Endothelial cell of umbilical vein (primary cell): ENCODE measurements around the gene ZFP37. TPM values are rescaled to one million over a fixed set of nuclear protein-coding genes. Genes with fewer than 3 reads are reported as not detected.

Experiments used
- BruUV-seq: library from RNA; stranded (reverse); fragments of 400-500 nt; replicated peaks from 2 replicates; lab custom pipeline; 2021; lab: Mats Ljungman, UMichigan
- CTCF ChIA-PET: fragments of 300-600, 350-600 bp; sonication (Branson Sonifier 250); formaldehyde crosslinking; loops from one replicate; lab custom pipeline; 2021; ENCODE audit warnings: antibody characterized with exemption, inconsistent platforms; lab: Charles Lee
- POLR2A ChIA-PET: fragments of 300-600, 350-600 bp; sonication (Branson Sonifier 250); formaldehyde crosslinking; loops from one replicate; lab custom pipeline; 2021; ENCODE audit warnings: antibody characterized with exemption, inconsistent platforms; lab: Charles Lee
- DNase-seq: peaks from one replicate; pipeline ENCODE4 v3.0.0-alpha.2; 2011; ENCODE audit warnings: low read depth, low spot score
- FAIRE-seq: peaks from 2 replicates; lab custom pipeline; 2011; peaks lifted over from hg19 to GRCh38; lab: Jason Lieb, UNC
- H2AFZ ChIP-seq: 2 replicates; pipeline ENCODE4 v1.6.0; 2012; ENCODE audit warnings: low read depth, low read length, control low read depth, inconsistent platforms
- H3K27ac ChIP-seq: 2 replicates; pipeline ENCODE4 v1.5.1; 2011; ENCODE audit warnings: low read depth, mild to moderate bottlenecking, control low read depth, low read length, moderate library complexity; ENCODE audit not compliant: insufficient read depth
- H3K27me3 ChIP-seq, 2 experiments: 2 replicates each; pipeline versions ENCODE4 v1.6.0 to v1.6.1; 2011; ENCODE audit warnings: low read length in 2 of 2, mixed read lengths in 1 of 2; ENCODE audit not compliant: control insufficient read depth in 2 of 2, insufficient read depth in 2 of 2
- H3K36me3 ChIP-seq, 2 experiments: 2 replicates in 1 of 2; 3 replicates in 1 of 2; pipeline ENCODE4 v1.5.1; 2011; ENCODE audit warnings: low read length in 2 of 2, mild to moderate bottlenecking in 1 of 2, moderate library complexity in 1 of 2; ENCODE audit not compliant: control insufficient read depth in 2 of 2, insufficient read depth in 2 of 2; ENCODE audit errors: extremely low read depth in 1 of 2
- H3K4me1 ChIP-seq: 3 replicates; pipeline ENCODE4 v1.5.1; 2011; ENCODE audit warnings: mild to moderate bottlenecking, low read length; ENCODE audit not compliant: control insufficient read depth, insufficient read depth; ENCODE audit errors: extremely low read depth
- H3K4me2 ChIP-seq: 2 replicates; pipeline ENCODE4 v1.6.1; 2011; ENCODE audit warnings: low read length, control low read depth, mixed read lengths; ENCODE audit not compliant: insufficient read depth
- H3K4me3 ChIP-seq, 3 experiments: fragments of 200-600 bp in 1 of 3; sonication (generic), shearing (Covaris generic) in 1 of 3; replicated peaks in 1 of 3; 2 replicates each; pipeline ENCODE4 v1.5.1; 2011 to 2016; ENCODE audit warnings: control low read depth in 3 of 3, low read length in 3 of 3, mild to moderate bottlenecking in 2 of 3, inconsistent platforms in 1 of 3, low read depth in 1 of 3, moderate library complexity in 1 of 3; ENCODE audit not compliant: insufficient read depth in 1 of 3
- H3K79me2 ChIP-seq: 2 replicates; pipeline ENCODE4 v1.6.0; 2012; ENCODE audit warnings: low read length, inconsistent platforms; ENCODE audit not compliant: control insufficient read depth, insufficient read depth
- H3K9ac ChIP-seq: replicated peaks from 2 replicates; pipeline ENCODE3; 2011; ENCODE audit warnings: low read length, control low read depth; ENCODE audit not compliant: insufficient read depth; ENCODE audit errors: extremely low read depth
- H3K9me1 ChIP-seq: replicated peaks from 3 replicates; pipeline ENCODE4 v1.6.0; 2011; ENCODE audit warnings: mild to moderate bottlenecking, low read length; ENCODE audit not compliant: control insufficient read depth, insufficient read depth; ENCODE audit errors: extremely low read depth
- H3K9me3 ChIP-seq: replicated peaks from 2 replicates; pipeline ENCODE4 v1.5.1; 2012; ENCODE audit warnings: low read length, inconsistent platforms; ENCODE audit not compliant: control insufficient read depth, insufficient read depth
- H4K20me1 ChIP-seq: replicated peaks from 2 replicates; pipeline ENCODE3; 2011; ENCODE audit warnings: mild to moderate bottlenecking, low read length; ENCODE audit not compliant: control insufficient read depth, insufficient read depth; ENCODE audit errors: extremely low read depth
- EZH2 ChIP-seq: IDR thresholded peaks from 2 replicates; pipeline ENCODE4 v1.6.1; 2012; ENCODE audit warnings: borderline replicate concordance, low read depth, mild to moderate bottlenecking, moderate library complexity, low read length, inconsistent platforms; ENCODE audit not compliant: severe bottlenecking
- FOS ChIP-seq: IDR thresholded peaks from 2 replicates; pipeline ENCODE4 v1.6.1; 2011; ENCODE audit warnings: mild to moderate bottlenecking, low read length, moderate library complexity, borderline replicate concordance; ENCODE audit not compliant: insufficient read depth
- GATA2 ChIP-seq: IDR thresholded peaks from 2 replicates; pipeline ENCODE4 v1.7.0; 2011; ENCODE audit warnings: low read depth, mild to moderate bottlenecking, moderate library complexity, mixed read lengths, low read length; ENCODE audit not compliant: insufficient read length, insufficient read depth
- JUN ChIP-seq: IDR thresholded peaks from 2 replicates; pipeline ENCODE4 v1.6.1; 2011; ENCODE audit warnings: borderline replicate concordance, low read depth; ENCODE audit not compliant: insufficient read length, insufficient read depth
- MYC ChIP-seq: IDR thresholded peaks from one replicate; pipeline ENCODE4 v1.6.1; 2011; ENCODE audit warnings: mild to moderate bottlenecking, low read depth, low read length
- POLR2A ChIP-seq: IDR thresholded peaks from 2 replicates; pipeline ENCODE4 v1.6.1; 2012; ENCODE audit warnings: low read depth, mild to moderate bottlenecking, control low read depth, low read length
- POLR2AphosphoS5 ChIP-seq: IDR thresholded peaks from 2 replicates; pipeline ENCODE4 v1.6.1; 2012; ENCODE audit warnings: low read depth, mild to moderate bottlenecking, control low read depth, low read length, moderate library complexity; ENCODE audit not compliant: insufficient read depth
- dilution Hi-C: fragments of 300-500 bp; cut with MboI; formaldehyde crosslinking; loops from one replicate; pipeline ENCODE4 v1.15.0; 2019; ENCODE audit warnings: low sequenced_read_pairs; ENCODE audit not compliant: extremely low pct_ligation_motif_present
- intact Hi-C: fragments of 100-400 bp; cut with micrococcal nuclease; formaldehyde crosslinking; loops from one replicate; pipeline ENCODE4 v1.10.0; 2022
- polyA plus RNA-seq, 4 experiments: library from polyadenylated mRNA; depleted of rRNA in 3 of 4; stranded (reverse) in 3 of 4; unstranded in 1 of 4; fragments of >200 nt; gene quantifications; 2 replicates each; pipeline versions ENCODE4 v1.2.1 to v1.2.3, GENCODE V29; 2011 to 2012; ENCODE audit warnings: missing spikeins in 1 of 4
- total RNA-seq: library from RNA; stranded (reverse); gene quantifications from 2 replicates; pipeline ENCODE4 v1.2.3, GENCODE V29; 2021
- TF ChIP-seq, protein P1 (sequence below): IDR thresholded peaks from 2 replicates; pipeline ENCODE4 v1.6.1; 2011; ENCODE audit not compliant: insufficient read depth, insufficient read length
- TF ChIP-seq, protein P2 (sequence below), 2 donors: IDR thresholded peaks; 1 replicate in 1 of 2; 2 replicates in 1 of 2; pipeline ENCODE4 v1.5.1; 2011; ENCODE audit warnings: low read length in 2 of 2, mild to moderate bottlenecking in 2 of 2, moderate library complexity in 2 of 2, control low read depth in 1 of 2, inconsistent platforms in 1 of 2, low read depth in 1 of 2; ENCODE audit not compliant: insufficient read depth in 1 of 2; ENCODE audit errors: extremely low read depth in 1 of 2

The ZFP37 gene
- total and polyA plus RNA-seq, 2 donors (not counting 3 experiments of a cell fraction or from before 2014, with no cell fraction given) = 0.21 to 1.3 TPM

DNA sequence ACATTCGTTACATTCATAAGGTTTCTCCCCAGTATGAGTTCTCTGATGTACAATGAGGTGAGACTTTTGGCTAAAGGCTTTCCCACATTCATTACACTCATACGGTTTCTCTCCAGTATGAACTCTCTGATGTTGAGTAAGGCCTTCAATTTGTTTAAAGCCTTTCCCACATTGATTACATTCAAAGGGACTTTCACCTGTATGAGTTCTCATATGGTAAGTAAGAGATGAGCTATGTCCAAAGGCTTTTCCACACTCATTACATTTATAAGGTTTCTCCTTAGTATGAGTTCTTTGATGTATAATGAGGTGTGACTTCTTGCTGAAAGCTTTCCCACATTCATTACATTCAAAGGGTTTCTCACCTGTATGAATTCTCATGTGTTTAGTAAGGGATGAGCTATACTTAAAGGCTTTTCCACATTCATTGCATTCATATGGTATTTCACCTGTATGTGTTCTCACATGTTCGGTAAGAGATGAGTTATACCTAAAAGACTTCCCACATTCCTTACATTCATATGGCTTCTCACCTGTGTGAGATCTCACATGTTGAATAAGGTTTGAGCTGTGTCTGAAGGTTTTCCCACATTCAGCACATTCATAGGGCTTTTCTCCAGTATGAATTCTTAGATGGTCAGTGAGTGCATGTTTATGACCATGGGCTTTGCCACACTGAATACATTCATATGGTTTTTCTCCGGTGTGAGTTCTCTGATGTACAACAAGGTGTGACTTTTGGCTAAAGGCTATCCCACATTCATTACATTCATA, 13.5 kb downstream of the ZFP37 start:
- DNase-seq (no peak), FAIRE-seq (no peak)
- CTCF ChIA-PET = interaction anchor here (1.6 kb wide), 1 partner anchor 9 kb away, joined by 5 read pairs; no protein-coding TSS in a partner anchor
- dilution Hi-C loops = no loop called here
- Histone ChIP-seq H3K27me3 (no peaks in the 10 kb centered on the region), H3K9me1 (no peaks in the 10 kb centered on the region), H3K4me3 (no peak overlapping the region), H3K36me3 (no peaks in the 10 kb centered on the region), H3K9ac (no peak overlapping the region), H3K4me1 (no peaks in the 10 kb centered on the region), H2AFZ (no peak overlapping the region), H3K79me2 (no peaks in the 10 kb centered on the region), H3K9me3 (peaks cover 13% of the 10 kb centered on the region), H3K4me2 (no peak overlapping the region), H4K20me1 (no peaks in the 10 kb centered on the region), H3K27ac (no peak overlapping the region)
- no TSS peak for BruUV-seq
- intact Hi-C loops = loop anchor here (10.0 kb wide), 1 partner anchor 48 kb away; no protein-coding TSS in a partner anchor
- TF ChIP-seq EZH2 (no peak), JUN (no peak), MYC (no peak), POLR2A (no peak), FOS (no peak), POLR2AphosphoS5 (no peak), GATA2 (no peak)
- TF ChIP-seq, protein P1, sequence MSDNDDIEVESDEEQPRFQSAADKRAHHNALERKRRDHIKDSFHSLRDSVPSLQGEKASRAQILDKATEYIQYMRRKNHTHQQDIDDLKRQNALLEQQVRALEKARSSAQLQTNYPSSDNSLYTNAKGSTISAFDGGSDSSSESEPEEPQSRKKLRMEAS = no peak
- TF ChIP-seq, protein P2, sequence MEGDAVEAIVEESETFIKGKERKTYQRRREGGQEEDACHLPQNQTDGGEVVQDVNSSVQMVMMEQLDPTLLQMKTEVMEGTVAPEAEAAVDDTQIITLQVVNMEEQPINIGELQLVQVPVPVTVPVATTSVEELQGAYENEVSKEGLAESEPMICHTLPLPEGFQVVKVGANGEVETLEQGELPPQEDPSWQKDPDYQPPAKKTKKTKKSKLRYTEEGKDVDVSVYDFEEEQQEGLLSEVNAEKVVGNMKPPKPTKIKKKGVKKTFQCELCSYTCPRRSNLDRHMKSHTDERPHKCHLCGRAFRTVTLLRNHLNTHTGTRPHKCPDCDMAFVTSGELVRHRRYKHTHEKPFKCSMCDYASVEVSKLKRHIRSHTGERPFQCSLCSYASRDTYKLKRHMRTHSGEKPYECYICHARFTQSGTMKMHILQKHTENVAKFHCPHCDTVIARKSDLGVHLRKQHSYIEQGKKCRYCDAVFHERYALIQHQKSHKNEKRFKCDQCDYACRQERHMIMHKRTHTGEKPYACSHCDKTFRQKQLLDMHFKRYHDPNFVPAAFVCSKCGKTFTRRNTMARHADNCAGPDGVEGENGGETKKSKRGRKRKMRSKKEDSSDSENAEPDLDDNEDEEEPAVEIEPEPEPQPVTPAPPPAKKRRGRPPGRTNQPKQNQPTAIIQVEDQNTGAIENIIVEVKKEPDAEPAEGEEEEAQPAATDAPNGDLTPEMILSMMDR (IDR thresholded peaks at IDR 0.05; ENCODE audit: extremely low read depth in 1 of 2, insufficient read depth in 1 of 2, low read depth in 1 of 2, low read length in 2 of 2) = no peak
- POLR2A ChIA-PET = interaction anchor here (0.6 kb wide), 1 partner anchor 971 kb away, joined by 6 read pairs; no protein-coding TSS in a partner anchor
